SK-N-SH (cell line): ENCODE measurements around the gene ACYP2. TPM values are rescaled to one million over a fixed set of nuclear protein-coding genes. Genes with fewer than 3 reads are reported as not detected.

Source experiments
- CTCF ChIA-PET: fragments of 300-600, 350-600 bp; formaldehyde crosslinking; extraction: SDS; loops from one replicate; lab custom pipeline; 2021; lab: Yijun Ruan, JAX
- POLR2A ChIA-PET: fragments of 350-600 bp; sonication (Branson Sonifier 250); formaldehyde crosslinking; extraction: SDS; loops from one replicate; lab custom pipeline; 2020; ENCODE audit warnings: antibody characterized with exemption, inconsistent platforms; lab: Yijun Ruan, JAX
- DNase-seq: peaks from one replicate; pipeline ENCODE4 v3.0.0; 2012
- H2AFZ ChIP-seq: fragments of 200-600 bp; sonication (generic); 2 replicates; pipeline ENCODE4 v1.8.1; 2016; ENCODE audit warnings: antibody characterized with exemption, mild to moderate bottlenecking, low read depth
- H3F3A ChIP-seq: fragments of 200-600 bp; sonication (generic); replicated peaks from 2 replicates; pipeline ENCODE3; 2016; ENCODE audit warnings: antibody characterized with exemption, mild to moderate bottlenecking; ENCODE audit not compliant: insufficient read depth
- H3K27ac ChIP-seq, 2 experiments: fragments of 200-500 bp in 1 of 2; fragments of 200-600 bp in 1 of 2; sonication (Bioruptor generic) in 1 of 2; sonication (generic), shearing (Covaris generic) in 1 of 2; 2 replicates each; pipeline versions ENCODE4 v1.5.1 to v1.6.1; 2014 to 2016; ENCODE audit warnings: low read depth in 2 of 2, inconsistent platforms in 1 of 2, low read length in 1 of 2, mild to moderate bottlenecking in 1 of 2, mixed read lengths in 1 of 2
- H3K27me3 ChIP-seq: fragments of 200-600 bp; sonication (generic), shearing (Covaris generic); 2 replicates; pipeline ENCODE4 v1.6.1; 2016; ENCODE audit warnings: mixed run types; ENCODE audit not compliant: insufficient read depth
- H3K36me3 ChIP-seq, 2 experiments: fragments of 200-500 bp in 1 of 2; fragments of 200-600 bp in 1 of 2; sonication (Bioruptor generic) in 1 of 2; sonication (generic) in 1 of 2; replicated peaks in 1 of 2; 2 replicates each; pipeline versions ENCODE3 to v1.5.1; 2014 to 2016; ENCODE audit warnings: low read length in 1 of 2, mild to moderate bottlenecking in 1 of 2; ENCODE audit not compliant: insufficient read depth in 2 of 2, control insufficient read depth in 1 of 2
- H3K4me1 ChIP-seq, 2 experiments: fragments of 200-500 bp in 1 of 2; fragments of 200-600 bp in 1 of 2; sonication (Bioruptor generic) in 1 of 2; sonication (generic), shearing (Covaris generic) in 1 of 2; 2 replicates each; pipeline versions ENCODE4 v1.5.1 to v1.6.1; 2014 to 2016; ENCODE audit warnings: low read depth in 1 of 2, low read length in 1 of 2, mixed run types in 1 of 2; ENCODE audit not compliant: insufficient read depth in 2 of 2, control insufficient read depth in 1 of 2
- H3K4me2 ChIP-seq: fragments of 200-600 bp; sonication (generic), shearing (Covaris generic); 2 replicates; pipeline ENCODE4 v1.6.1; 2017; ENCODE audit warnings: mixed run types
- H3K4me3 ChIP-seq, 2 experiments: fragments of 200-500 bp in 1 of 2; fragments of 200-600 bp in 1 of 2; sonication (Bioruptor generic) in 1 of 2; sonication (generic), shearing (Covaris generic) in 1 of 2; 2 replicates each; pipeline versions ENCODE4 v1.5.1 to v1.8.1; 2014 to 2016; ENCODE audit warnings: low read depth in 2 of 2, inconsistent platforms in 1 of 2, low read length in 1 of 2, mild to moderate bottlenecking in 1 of 2, mixed read lengths in 1 of 2, moderate library complexity in 1 of 2
- H3K79me2 ChIP-seq: fragments of 200-600 bp; sonication (generic); 2 replicates; pipeline ENCODE4 v1.8.1; 2017; ENCODE audit warnings: mild to moderate bottlenecking; ENCODE audit not compliant: insufficient read depth
- H3K9ac ChIP-seq: fragments of 200-600 bp; sonication (generic); 2 replicates; pipeline ENCODE4 v1.6.1; 2017; ENCODE audit warnings: mixed run types
- H3K9me2 ChIP-seq: fragments of 200-600 bp; sonication (generic); 2 replicates; pipeline ENCODE4 v1.6.1; 2017; ENCODE audit warnings: mixed run types
- H3K9me3 ChIP-seq: fragments of 200-600 bp; sonication (generic); 2 replicates; pipeline ENCODE4 v1.6.1; 2017; ENCODE audit warnings: mixed run types, mild to moderate bottlenecking, moderate library complexity
- H4K20me1 ChIP-seq: fragments of 200-600 bp; sonication (generic); 2 replicates; pipeline ENCODE4 v1.6.1; 2017; ENCODE audit warnings: mild to moderate bottlenecking, mixed run types; ENCODE audit not compliant: insufficient read depth
- FOXJ3 ChIP-seq: sonication (generic); formaldehyde crosslinking; IDR thresholded peaks from 2 replicates; pipeline ENCODE4 v1.5.1; 2020; ENCODE audit warnings: mild to moderate bottlenecking, missing genetic modification reagents
- JUND ChIP-seq: IDR thresholded peaks from 2 replicates; pipeline ENCODE4 v1.4.0; 2012
- MEF2A ChIP-seq: IDR thresholded peaks from 2 replicates; pipeline ENCODE4 v1.4.0; 2012; ENCODE audit warnings: low read depth, borderline replicate concordance
- MXI1 ChIP-seq: IDR thresholded peaks from 2 replicates; pipeline ENCODE4 v1.6.1; 2012; ENCODE audit warnings: mild to moderate bottlenecking, low read depth, low read length, improper control_type of control experiment
- NFIC ChIP-seq: IDR thresholded peaks from 2 replicates; pipeline ENCODE4 v1.4.0; 2012; ENCODE audit warnings: borderline replicate concordance
- PBX3 ChIP-seq: IDR thresholded peaks from 2 replicates; pipeline ENCODE4; 2012
- RAD21 ChIP-seq: IDR thresholded peaks from 2 replicates; pipeline ENCODE4 v1.6.1; 2012; ENCODE audit warnings: mild to moderate bottlenecking, low read length
- REST ChIP-seq: IDR thresholded peaks from 2 replicates; pipeline ENCODE4 v1.6.1; 2012; ENCODE audit warnings: mild to moderate bottlenecking, low read depth, low read length, moderate library complexity
- SMC3 ChIP-seq: IDR thresholded peaks from 2 replicates; pipeline ENCODE4 v1.6.1; 2012; ENCODE audit warnings: low read depth, low read length, improper control_type of control experiment
- TAF1 ChIP-seq: IDR thresholded peaks from 2 replicates; pipeline ENCODE4 v1.6.1; 2012; ENCODE audit warnings: low read depth, mild to moderate bottlenecking, low read length, moderate library complexity, borderline replicate concordance
- TEAD4 ChIP-seq: IDR thresholded peaks from 2 replicates; pipeline ENCODE4 v1.4.0; 2012; ENCODE audit warnings: mild to moderate bottlenecking, borderline replicate concordance; ENCODE audit not compliant: insufficient read depth
- USF1 ChIP-seq: IDR thresholded peaks from 2 replicates; pipeline ENCODE4 v1.4.0; 2012; ENCODE audit warnings: low read depth, borderline replicate concordance
- ZBTB33 ChIP-seq: IDR thresholded peaks from 2 replicates; pipeline ENCODE4 v1.4.0; 2012; ENCODE audit warnings: low read depth, borderline replicate concordance
- WGBS: methylation state at CpG from one replicate; pipeline ENCODE4 v1.1.6; 2017; ENCODE audit warnings: low lambda C conversion rate; 5-methylcytosine and 5-hydroxymethylcytosine counted together
- polyA plus RNA-seq, 3 experiments: library from polyadenylated mRNA; depleted of rRNA; stranded (reverse); fragments of >200 nt; gene quantifications; 2 replicates each; pipeline ENCODE4 v1.2.3, GENCODE V29; 2012
- TF ChIP-seq, protein P1 (sequence below): fragments of 200-600 bp; sonication (generic); IDR thresholded peaks from 2 replicates; pipeline ENCODE4 v1.6.1; 2017; ENCODE audit warnings: antibody characterized with exemption, mild to moderate bottlenecking, moderate library complexity
- TF ChIP-seq, protein P2 (sequence below): fragments of 150-350 bp; IDR thresholded peaks from 2 replicates; pipeline ENCODE4 v1.6.1; 2017; ENCODE audit warnings: antibody characterized with exemption, low read length, low read depth, borderline replicate concordance
- TF ChIP-seq, protein P3 (sequence below): IDR thresholded peaks from 2 replicates; pipeline ENCODE4 v1.4.0; 2012; ENCODE audit warnings: low read depth

The ACYP2 gene
- polyA plus RNA-seq, 1 of the 3 experiments (the other 2 are of a cell fraction), result 8.8 TPM

DNA sequence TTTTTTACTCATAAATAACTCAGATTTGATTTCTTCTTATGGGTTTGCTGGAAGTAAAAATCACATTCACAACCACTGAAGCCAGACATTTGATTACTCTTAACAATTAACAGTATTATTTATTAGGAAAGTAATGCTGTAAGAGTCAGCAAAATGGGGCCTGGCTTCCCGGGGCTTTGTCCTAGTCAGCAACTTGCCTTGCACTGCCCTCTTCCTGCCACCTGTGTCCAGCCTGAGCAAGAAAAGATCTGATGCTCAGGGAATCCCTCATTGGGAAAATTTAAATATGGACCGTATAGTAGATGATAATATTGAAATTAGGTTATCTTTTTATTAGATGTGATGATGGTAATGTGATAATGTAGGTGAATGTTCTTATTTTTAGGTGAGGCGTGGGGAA lies 30.8 kb upstream of the ACYP2 start:
- TF ChIP-seq, protein P1, sequence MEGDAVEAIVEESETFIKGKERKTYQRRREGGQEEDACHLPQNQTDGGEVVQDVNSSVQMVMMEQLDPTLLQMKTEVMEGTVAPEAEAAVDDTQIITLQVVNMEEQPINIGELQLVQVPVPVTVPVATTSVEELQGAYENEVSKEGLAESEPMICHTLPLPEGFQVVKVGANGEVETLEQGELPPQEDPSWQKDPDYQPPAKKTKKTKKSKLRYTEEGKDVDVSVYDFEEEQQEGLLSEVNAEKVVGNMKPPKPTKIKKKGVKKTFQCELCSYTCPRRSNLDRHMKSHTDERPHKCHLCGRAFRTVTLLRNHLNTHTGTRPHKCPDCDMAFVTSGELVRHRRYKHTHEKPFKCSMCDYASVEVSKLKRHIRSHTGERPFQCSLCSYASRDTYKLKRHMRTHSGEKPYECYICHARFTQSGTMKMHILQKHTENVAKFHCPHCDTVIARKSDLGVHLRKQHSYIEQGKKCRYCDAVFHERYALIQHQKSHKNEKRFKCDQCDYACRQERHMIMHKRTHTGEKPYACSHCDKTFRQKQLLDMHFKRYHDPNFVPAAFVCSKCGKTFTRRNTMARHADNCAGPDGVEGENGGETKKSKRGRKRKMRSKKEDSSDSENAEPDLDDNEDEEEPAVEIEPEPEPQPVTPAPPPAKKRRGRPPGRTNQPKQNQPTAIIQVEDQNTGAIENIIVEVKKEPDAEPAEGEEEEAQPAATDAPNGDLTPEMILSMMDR, result peak; percentile 36
- TF ChIP-seq MEF2A (no peak), SMC3 (peak; percentile 21; the same call in 1 of the 2 replicates), FOXJ3 (CRISPR knock-in tag) (no peak), NFIC (no peak), MXI1 (no peak), REST (no peak), RAD21 (peak; percentile 56)
- TF ChIP-seq, protein P2, sequence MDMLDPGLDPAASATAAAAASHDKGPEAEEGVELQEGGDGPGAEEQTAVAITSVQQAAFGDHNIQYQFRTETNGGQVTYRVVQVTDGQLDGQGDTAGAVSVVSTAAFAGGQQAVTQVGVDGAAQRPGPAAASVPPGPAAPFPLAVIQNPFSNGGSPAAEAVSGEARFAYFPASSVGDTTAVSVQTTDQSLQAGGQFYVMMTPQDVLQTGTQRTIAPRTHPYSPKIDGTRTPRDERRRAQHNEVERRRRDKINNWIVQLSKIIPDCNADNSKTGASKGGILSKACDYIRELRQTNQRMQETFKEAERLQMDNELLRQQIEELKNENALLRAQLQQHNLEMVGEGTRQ, result no peak
- Histone ChIP-seq H3K4me2 (no peak overlapping the region), H3K36me3 (no peaks in the 10 kb centered on the region), H3K27me3 (no peaks in the 10 kb centered on the region), H3F3A (peaks cover 3% of the 10 kb centered on the region), H3K79me2 (no peaks in the 10 kb centered on the region), H3K4me3 (no peak overlapping the region), H2AFZ (no peak overlapping the region), H3K9me2 (no peaks in the 10 kb centered on the region), H3K9ac (no peak overlapping the region), H3K9me3 (no peaks in the 10 kb centered on the region), H4K20me1 (no peaks in the 10 kb centered on the region), H3K4me1 (no peaks in the 10 kb centered on the region; a peak in 1 of 4 replicates), H3K27ac (no peak overlapping the region)
- DNase-seq, result no peak
- ChIA-PET POLR2A (no interaction called here), CTCF (interaction anchor here (0.9 kb wide), 1 partner anchor 13 kb away, joined by 3 read pairs; no protein-coding TSS in a partner anchor)
- WGBS, result 77% methylated on average over 3 of the region's 3 CpGs

DNA sequence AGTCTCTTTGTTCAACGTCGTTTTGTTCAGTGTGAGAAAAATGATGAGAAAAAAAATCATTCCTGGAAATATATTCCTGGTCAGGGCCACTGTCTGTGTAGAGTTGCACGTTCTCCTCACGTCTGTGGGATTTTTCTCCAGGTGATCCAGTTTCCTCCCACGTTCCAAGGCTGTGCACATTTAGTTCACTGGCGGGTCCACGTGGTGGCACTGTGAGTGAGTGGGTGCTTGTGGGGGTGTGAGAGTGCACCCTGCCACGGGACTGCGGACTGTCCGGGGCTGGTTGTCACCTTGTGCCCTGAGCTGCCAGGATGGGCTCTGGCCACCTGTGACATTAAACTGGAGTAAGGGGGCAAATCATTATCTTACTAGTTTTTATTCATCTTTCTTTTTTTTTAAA lies 30.3 kb upstream of the ACYP2 start:
- no peak overlapping the region for H2AFZ ChIP-seq
- no peak overlapping the region for H3K4me3 ChIP-seq
- H3K36me3 ChIP-seq, result no peaks in the 10 kb centered on the region
- CTCF ChIA-PET, result interaction anchor here (0.9 kb wide), 1 partner anchor 13 kb away, joined by 3 read pairs; no protein-coding TSS in a partner anchor
- H3K4me2 ChIP-seq, result no peak overlapping the region
- H3K9ac ChIP-seq, result no peak overlapping the region
- DNase-seq, result no peak
- H3K27me3 ChIP-seq, result no peaks in the 10 kb centered on the region
- H3K79me2 ChIP-seq, result no peaks in the 10 kb centered on the region
- H3K9me2 ChIP-seq, result no peaks in the 10 kb centered on the region
- 58% methylated on average over 10 of the region's 10 CpGs for WGBS
- POLR2A ChIA-PET, result no interaction called here
- H3K4me1 ChIP-seq, result no peaks in the 10 kb centered on the region; a peak in 1 of 4 replicates
- no peaks in the 10 kb centered on the region for H3K9me3 ChIP-seq
- H3F3A ChIP-seq, result peaks cover 3% of the 10 kb centered on the region
- H4K20me1 ChIP-seq, result no peaks in the 10 kb centered on the region
- no peak overlapping the region for H3K27ac ChIP-seq
- TF ChIP-seq, protein P3, sequence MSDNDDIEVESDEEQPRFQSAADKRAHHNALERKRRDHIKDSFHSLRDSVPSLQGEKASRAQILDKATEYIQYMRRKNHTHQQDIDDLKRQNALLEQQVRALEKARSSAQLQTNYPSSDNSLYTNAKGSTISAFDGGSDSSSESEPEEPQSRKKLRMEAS, result no peak
- no peak for TF ChIP-seq PBX3
- no peak for TF ChIP-seq USF1
- TF ChIP-seq ZBTB33, result no peak
- TF ChIP-seq TEAD4, result no peak
- TF ChIP-seq TAF1, result no peak
- TF ChIP-seq JUND, result no peak
